Common myeloid progenitor, CD34-positive (primary cell): Measurements from ENCODE around the gene OR2M3.

Experiments
- CTCF ChIA-PET: fragments of 350-600 bp; sonication (Branson Sonifier 250); formaldehyde crosslinking; loops from one replicate; lab custom pipeline; 2021; ENCODE audit warnings: antibody characterized with exemption; lab: Charles Lee
- POLR2A ChIA-PET: fragments of 350-600 bp; sonication (Branson Sonifier 250); formaldehyde crosslinking; loops from one replicate; lab custom pipeline; 2021; ENCODE audit warnings: antibody characterized with exemption; lab: Charles Lee
- DNase-seq, 3 donors: peaks; one replicate each; pipeline versions ENCODE4 v3.0.0 to v3.0.0-alpha.2; 2013
- H3K27ac ChIP-seq, 2 experiments: 1 replicate in 1 of 2; 2 replicates in 1 of 2; pipeline ENCODE4 v1.7.0; 2013; ENCODE audit warnings: inconsistent platforms in 2 of 2, low read length in 2 of 2, mild to moderate bottlenecking in 2 of 2, low read depth in 1 of 2, moderate library complexity in 1 of 2; ENCODE audit not compliant: severe bottlenecking in 2 of 2, insufficient read depth in 1 of 2, poor library complexity in 1 of 2
- H3K27me3 ChIP-seq, 5 experiments: replicated peaks in 2 of 5; 1 replicate in 3 of 5; 2 replicates in 2 of 5; pipeline versions ENCODE4 v1.6.1 to v1.7.0; 2013; ENCODE audit warnings: low read length in 4 of 5, mild to moderate bottlenecking in 2 of 5, moderate library complexity in 2 of 5, inconsistent platforms in 1 of 5; ENCODE audit not compliant: insufficient read depth in 5 of 5, control insufficient read depth in 4 of 5
- H3K36me3 ChIP-seq, 4 experiments: 1 replicate in 2 of 4; 2 replicates in 2 of 4; pipeline versions ENCODE4 v1.6.1 to v1.7.0; 2013; ENCODE audit warnings: low read length in 3 of 4, control low read depth in 1 of 4, mild to moderate bottlenecking in 1 of 4; ENCODE audit not compliant: control insufficient read depth in 4 of 4, insufficient read depth in 4 of 4
- H3K4me1 ChIP-seq, 4 experiments: 1 replicate in 3 of 4; 2 replicates in 1 of 4; pipeline versions ENCODE4 v1.6.1 to v1.7.1; 2013; ENCODE audit warnings: low read length in 3 of 4, mild to moderate bottlenecking in 3 of 4, control low read depth in 1 of 4, inconsistent platforms in 1 of 4, moderate library complexity in 1 of 4; ENCODE audit not compliant: control insufficient read depth in 4 of 4, insufficient read depth in 4 of 4; ENCODE audit errors: control extremely low read depth in 1 of 4
- H3K4me3 ChIP-seq, 7 experiments: 1 replicate in 4 of 7; 2 replicates in 3 of 7; pipeline versions ENCODE4 v1.5.1 to v1.7.0; 2013; ENCODE audit warnings: mild to moderate bottlenecking in 7 of 7, low read length in 6 of 7, moderate library complexity in 6 of 7, inconsistent platforms in 2 of 7, low read depth in 2 of 7, control low read depth in 1 of 7; ENCODE audit not compliant: insufficient read depth in 4 of 7, control insufficient read depth in 1 of 7; ENCODE audit errors: extremely low read depth in 1 of 7
- H3K9me3 ChIP-seq, 5 experiments: 1 replicate in 4 of 5; 2 replicates in 1 of 5; pipeline versions ENCODE4 v1.6.1 to v1.7.1; 2013; ENCODE audit warnings: low read length in 4 of 5, mild to moderate bottlenecking in 2 of 5, inconsistent platforms in 1 of 5, low read depth in 1 of 5, moderate library complexity in 1 of 5; ENCODE audit not compliant: control insufficient read depth in 4 of 5, insufficient read depth in 2 of 5; ENCODE audit errors: control extremely low read depth in 1 of 5
- WGBS: methylation state at CpG from one replicate; pipeline ENCODE4 v1.1.5; 2013; ENCODE audit not compliant: insufficient coverage; 5-methylcytosine and 5-hydroxymethylcytosine counted together

OR2M3 gene

DNA sequence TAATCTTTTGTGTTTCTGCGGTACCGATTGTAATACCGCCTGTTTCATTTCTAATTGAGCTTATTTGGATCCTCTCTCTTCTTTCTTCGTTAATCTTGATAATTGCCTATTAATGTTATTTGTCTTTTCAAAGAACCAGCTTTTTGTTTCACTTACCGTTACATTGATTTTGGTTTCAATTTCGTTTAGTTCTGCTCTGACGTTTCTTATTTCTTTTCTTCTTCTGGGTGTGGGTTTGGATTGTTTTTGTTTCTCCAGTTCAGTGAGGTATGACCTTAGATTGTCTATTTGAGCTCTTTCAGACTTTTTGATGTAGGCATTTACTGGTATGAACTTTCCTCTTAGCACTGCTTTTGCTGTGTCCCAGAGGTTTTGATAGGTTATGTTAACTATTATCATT is 13.1 kb upstream of the OR2M3 start:
- H3K4me3 ChIP-seq, result no peak overlapping the region
- POLR2A ChIA-PET, result no interaction called here
- no peak overlapping the region for H3K27ac ChIP-seq
- H3K36me3 ChIP-seq, result no peaks in the 10 kb centered on the region
- CTCF ChIA-PET, result no interaction called here
- H3K9me3 ChIP-seq, result peaks cover 0 to 2% (median 0%) of the 10 kb centered on the region in 5 experiments
- no CpG with 5 or more reads among the region's 7 CpGs for WGBS
- H3K27me3 ChIP-seq, result no peaks in the 10 kb centered on the region
- no peaks in the 10 kb centered on the region for H3K4me1 ChIP-seq
- no peak for DNase-seq

DNA sequence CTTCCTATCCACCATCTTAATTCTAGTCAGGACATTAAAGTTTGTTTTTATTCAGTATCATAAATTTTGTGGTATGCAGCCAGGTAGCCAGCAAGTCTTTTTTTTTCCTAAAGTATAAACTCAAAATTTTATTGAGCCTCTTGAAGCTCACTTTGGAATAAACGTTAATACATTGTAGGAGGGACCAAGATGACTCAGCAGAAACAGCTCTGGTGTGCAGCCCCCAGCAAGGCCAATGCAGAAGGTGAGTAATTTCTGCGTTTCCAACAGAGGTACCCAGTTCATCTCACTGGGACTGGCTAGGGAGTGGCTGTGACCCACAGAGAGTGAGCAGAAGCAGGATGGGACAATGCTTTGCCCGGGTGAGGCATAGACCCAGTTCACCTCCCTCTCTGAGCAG is 9.7 kb upstream of the OR2M3 start:
- Histone ChIP-seq H3K4me1 (no peaks in the 10 kb centered on the region), H3K36me3 (no peaks in the 10 kb centered on the region), H3K9me3 (peaks cover 0 to 2% (median 0%) of the 10 kb centered on the region in 5 experiments), H3K27ac (no peak overlapping the region), H3K4me3 (no peak overlapping the region), H3K27me3 (no peaks in the 10 kb centered on the region)
- ChIA-PET CTCF (no interaction called here), POLR2A (no interaction called here)
- DNase-seq, result peak in 2 of 3 donors; percentile 1 to 3
- 80% methylated on average over 1 of the region's 3 CpGs for WGBS

DNA sequence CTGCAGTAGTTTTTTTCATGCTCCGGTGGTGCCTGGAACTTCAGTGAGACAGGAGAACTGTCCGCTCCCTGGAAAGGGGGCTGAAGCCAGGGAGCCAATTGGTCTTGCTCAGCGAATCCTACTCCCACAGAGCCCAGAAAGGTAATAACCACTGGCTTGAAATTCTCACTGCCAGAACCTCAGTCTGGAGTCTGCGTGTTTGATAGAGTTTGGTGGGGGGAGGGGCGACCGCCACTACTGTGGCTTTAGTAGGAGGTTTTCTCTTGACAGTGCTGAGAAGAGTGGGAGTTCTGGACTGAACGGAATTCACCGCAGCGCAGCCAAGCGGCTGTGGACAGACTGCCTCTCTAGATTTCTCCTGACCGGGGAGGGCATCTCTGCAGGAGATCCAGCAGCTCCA is 8.0 kb upstream of the OR2M3 start:
- H3K27ac ChIP-seq, result no peak overlapping the region
- 70% methylated on average over 10 of the region's 11 CpGs for WGBS
- H3K4me3 ChIP-seq, result no peak overlapping the region
- no peak for DNase-seq
- ChIA-PET CTCF (no interaction called here), POLR2A (no interaction called here)
- no peaks in the 10 kb centered on the region for H3K27me3 ChIP-seq
- peaks cover 0 to 9% (median 0%) of the 10 kb centered on the region in 5 experiments for H3K9me3 ChIP-seq
- no peaks in the 10 kb centered on the region for H3K36me3 ChIP-seq
- no peaks in the 10 kb centered on the region for H3K4me1 ChIP-seq

DNA sequence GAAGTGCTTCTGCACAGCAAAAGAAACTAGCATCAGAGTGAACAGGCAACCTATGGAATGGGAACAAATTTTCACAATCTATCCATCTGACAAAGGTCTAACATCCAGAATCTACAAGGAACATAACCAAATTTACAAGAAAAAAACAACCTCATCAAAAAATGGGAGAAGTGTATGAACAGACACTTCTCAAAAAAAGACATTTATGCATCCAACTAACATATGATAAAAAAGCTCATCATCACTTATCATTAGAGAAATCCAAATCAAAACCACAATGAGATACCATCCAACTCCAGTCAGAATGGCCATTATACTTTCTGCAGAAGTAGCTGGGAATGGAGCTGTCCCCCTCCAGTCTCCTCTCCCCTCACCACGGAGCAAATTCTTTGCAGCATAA is 2.9 kb upstream of the OR2M3 start:
- no peaks in the 10 kb centered on the region for H3K4me1 ChIP-seq
- POLR2A ChIA-PET, result no interaction called here

DNA sequence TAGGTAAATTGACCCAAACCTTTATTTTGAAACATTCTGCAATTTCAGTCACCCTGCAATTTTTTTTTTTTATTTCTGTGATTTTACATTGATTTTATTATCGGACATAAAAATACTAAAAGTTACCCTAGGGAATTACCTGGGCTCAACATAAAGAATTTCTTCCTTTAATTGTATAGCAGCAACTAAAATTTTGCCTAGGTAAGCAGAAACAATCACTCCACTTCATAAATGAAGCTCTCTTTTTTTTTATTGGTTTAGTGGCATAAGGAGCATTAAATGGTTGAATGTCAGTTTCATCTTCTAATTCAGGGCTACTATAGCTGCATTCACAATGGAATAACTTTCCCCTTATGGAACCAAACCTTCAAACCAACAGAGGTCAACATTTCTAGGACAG is 18.8 kb downstream of the OR2M3 start:
- CTCF ChIA-PET, result interaction anchor here (0.7 to 1.4 kb wide), 2 partner anchors 10 to 65 kb away, joined by 3 to 4 read pairs; no protein-coding TSS in a partner anchor
- H3K36me3 ChIP-seq, result no peaks in the 10 kb centered on the region
- no CpG with 5 or more reads among the region's 1 CpG for WGBS
- H3K4me3 ChIP-seq, result no peak overlapping the region
- H3K27me3 ChIP-seq, result no peaks in the 10 kb centered on the region
- no peak overlapping the region for H3K27ac ChIP-seq
- POLR2A ChIA-PET, result no interaction called here
- H3K4me1 ChIP-seq, result no peaks in the 10 kb centered on the region
- DNase-seq, result no peak
- H3K9me3 ChIP-seq, result peaks cover 0 to 5% (median 0%) of the 10 kb centered on the region in 5 experiments

More for the DNA sequence above, 2.9 kb upstream of the OR2M3 start:
- DNase-seq, result no peak
- Histone ChIP-seq H3K36me3 (no peaks in the 10 kb centered on the region), H3K27ac (no peak overlapping the region), H3K9me3 (peaks cover 0 to 13% (median 3%) of the 10 kb centered on the region in 5 experiments), H3K4me3 (no peak overlapping the region), H3K27me3 (no peaks in the 10 kb centered on the region)
- CTCF ChIA-PET, result no interaction called here
- WGBS, result no CpG with 5 or more reads among the region's 1 CpG

DNA sequence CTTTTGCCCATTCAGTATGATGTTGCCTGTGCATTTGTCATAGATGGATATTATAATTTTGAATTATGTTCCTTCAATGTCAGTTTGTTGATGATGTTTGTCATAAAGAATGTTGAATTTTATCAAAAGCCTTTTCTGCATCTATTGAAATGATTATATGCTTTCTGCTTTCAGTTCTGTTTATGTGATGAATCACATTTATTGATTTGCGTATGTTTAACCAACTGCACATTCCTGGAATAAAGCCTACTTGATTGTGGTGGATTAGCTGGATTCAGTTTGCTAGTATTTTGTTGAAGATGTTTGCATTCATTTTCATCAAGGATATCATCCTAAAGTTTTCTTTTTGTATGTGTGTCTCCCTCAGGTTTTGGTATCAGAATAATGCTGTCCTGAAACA is 28.5 kb downstream of the OR2M3 start:
- ChIA-PET POLR2A (no interaction called here), CTCF (no interaction called here)
- Histone ChIP-seq H3K27ac (no peak overlapping the region), H3K4me3 (no peak overlapping the region), H3K36me3 (no peaks in the 10 kb centered on the region), H3K4me1 (no peaks in the 10 kb centered on the region), H3K27me3 (no peaks in the 10 kb centered on the region), H3K9me3 (peaks cover 0 to 17% (median 0%) of the 10 kb centered on the region in 5 experiments)
- WGBS, result no CpG with 5 or more reads among the region's 1 CpG
- DNase-seq, result no peak

DNA sequence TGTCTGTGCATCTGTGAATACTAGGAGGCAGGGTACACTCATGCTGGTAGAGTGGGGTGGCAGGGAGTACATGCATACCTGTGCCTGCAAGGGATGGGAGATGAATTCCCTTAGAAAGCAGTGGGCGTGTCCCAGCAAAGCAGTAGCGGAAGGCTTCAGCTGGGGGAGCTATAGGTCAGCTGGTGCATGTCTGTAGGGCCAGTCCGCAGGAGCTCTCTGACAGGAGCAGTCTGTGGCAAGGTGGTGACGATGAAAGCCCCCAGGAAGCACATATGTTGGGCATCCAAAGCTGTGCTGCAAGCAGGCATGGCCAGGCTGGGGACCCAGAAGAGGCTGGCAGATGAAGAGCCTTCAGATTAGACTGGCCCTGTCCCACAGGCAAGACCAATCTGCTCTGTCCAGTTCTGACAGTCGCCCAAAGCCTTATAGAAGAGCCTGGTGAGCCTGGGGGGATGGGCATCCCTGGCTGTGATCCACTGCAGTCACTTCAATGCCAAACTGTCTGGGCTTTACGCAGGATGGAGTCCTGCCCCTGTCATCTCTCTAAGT is 32.4 kb downstream of the OR2M3 start:
- WGBS, result 91% methylated on average over 6 of the region's 6 CpGs
- ChIA-PET CTCF (interaction anchor here (1.3 kb wide), 1 partner anchor 9 kb away, joined by 3 read pairs; no protein-coding TSS in a partner anchor), POLR2A (no interaction called here)
- H3K9me3 ChIP-seq, result peaks cover 0 to 12% (median 0%) of the 10 kb centered on the region in 5 experiments
- no peaks in the 10 kb centered on the region for H3K4me1 ChIP-seq
- no peak overlapping the region for H3K4me3 ChIP-seq
- no peaks in the 10 kb centered on the region for H3K27me3 ChIP-seq
- H3K27ac ChIP-seq, result no peak overlapping the region
- DNase-seq, result no peak
- H3K36me3 ChIP-seq, result no peaks in the 10 kb centered on the region
